ENCODE data around the gene ADAM8. TPM values are rescaled to one million over a fixed set of nuclear protein-coding genes. Genes with fewer than 3 reads are reported as not detected.

ADAM8 gene
- total RNA-seq, 4 donors from 2014 or later = 3.3 to 5.7 (median 4.3) TPM

- DNase-seq = no peak
- Histone ChIP-seq H3K27me3 (peaks cover 0 to 100% (median 4%) of the 10 kb centered on the region in 4 donors), H3K9me3 (no peaks in the 10 kb centered on the region), H3K4me1 (peaks cover 0 to 20% (median 0%) of the 10 kb centered on the region in 3 donors), H3K27ac (no peak overlapping the region), H3K36me3 (no peaks in the 10 kb centered on the region), H3K4me3 (no peak overlapping the region)
- intact Hi-C loops (cut with DNase I) = no loop called here
- 7 to 78% methylated on average over 6 to 12 of the region's 33 CpGs for WGBS, 2 donors
- TF ChIP-seq CTCF (IDR thresholded peaks at IDR 0.05) = no peak
- TF ChIP-seq POLR2A (IDR thresholded peaks at IDR 0.05) = no peak
Observed at GRCh38 chr10:133245439-133246235, 31.0 kb downstream of the ADAM8 start.

GRCh38 chr10:133243593-133243992 lies 33.1 kb downstream of the ADAM8 start:
- Histone ChIP-seq H3K9me3 (no peaks in the 10 kb centered on the region), H3K27me3 (peaks cover 0 to 100% (median 13%) of the 10 kb centered on the region in 4 donors), H3K27ac (no peak overlapping the region), H3K4me1 (peaks cover 0 to 22% (median 0%) of the 10 kb centered on the region in 3 donors), H3K4me3 (no peak overlapping the region), H3K36me3 (no peaks in the 10 kb centered on the region)
- TF ChIP-seq POLR2A (IDR thresholded peaks at IDR 0.05) = no peak
- no peak for TF ChIP-seq CTCF (IDR thresholded peaks at IDR 0.05)
- intact Hi-C loops (cut with DNase I) = no loop called here
- DNase-seq = no peak
- WGBS, 2 donors = 64 to 71% methylated on average over 4 to 11 of the region's 14 CpGs

- intact Hi-C loops (cut with DNase I) = no loop called here
- Histone ChIP-seq H3K4me3 (no peak overlapping the region), H3K9me3 (no peaks in the 10 kb centered on the region), H3K36me3 (no peaks in the 10 kb centered on the region), H3K4me1 (peaks cover 0 to 26% (median 0%) of the 10 kb centered on the region in 3 donors), H3K27ac (no peak overlapping the region), H3K27me3 (peaks cover 5 to 100% (median 20%) of the 10 kb centered on the region in 4 donors)
- TF ChIP-seq CTCF (IDR thresholded peaks at IDR 0.05) (no peak), POLR2A (IDR thresholded peaks at IDR 0.05) (no peak)
- 57 to 60% methylated on average over 13 to 16 of the region's 27 CpGs for WGBS, 2 donors
- DNase-seq = no peak
Observed at GRCh38 chr10:133242611-133243356, 33.9 kb downstream of the ADAM8 start.

GRCh38 chr10:133241501-133242205 lies 35.0 kb downstream of the ADAM8 start:
- Histone ChIP-seq H3K27ac (no peak overlapping the region), H3K9me3 (no peaks in the 10 kb centered on the region), H3K27me3 (peaks cover 14 to 100% (median 24%) of the 10 kb centered on the region in 4 donors), H3K36me3 (no peaks in the 10 kb centered on the region), H3K4me3 (peak overlapping the region in 2 of 4 donors; percentile 25 to 54), H3K4me1 (peaks cover 5 to 38% (median 10%) of the 10 kb centered on the region in 3 donors)
- no peak for DNase-seq
- WGBS, 2 donors = 38 to 46% methylated on average over 9 to 16 of the region's 25 CpGs
- intact Hi-C loops (cut with DNase I) = no loop called here
- TF ChIP-seq CTCF (IDR thresholded peaks at IDR 0.05) = no peak
- TF ChIP-seq POLR2A (IDR thresholded peaks at IDR 0.05) = no peak

Data from esophagus squamous epithelium (tissue), 5 donors.